HG03520 (cell line): ENCODE results near the gene QPCT.
"Not testable (repeated sequence)": the region's sequence is repeated elsewhere in the genome, so short reads cannot be mapped to it uniquely, and the experiment has no call there.

Source experiments
- ATAC-seq: cut with Tn5 transposase; IDR thresholded peaks from one replicate; pipeline ENCODE4 v1.9.1; 2021; ENCODE audit warnings: mild to moderate bottlenecking, moderate library complexity; ENCODE audit not compliant: unreplicated experiment

QPCT gene

GRCh38 chr2:37389395-37389794 is 45.0 kb downstream of the QPCT start:
- ATAC-seq, result no peak

GRCh38 chr2:37389989-37390765 is 45.7 kb downstream of the QPCT start:
- peak; percentile 90 for ATAC-seq

- no peak for ATAC-seq
These were observed 46.3 kb downstream of the QPCT start for GRCh38 chr2:37390777-37391176.

GRCh38 chr2:37391711-37392110 is 47.3 kb downstream of the QPCT start:
- ATAC-seq, result no peak

GRCh38 chr2:37392428-37392827 is 48.0 kb downstream of the QPCT start:
- ATAC-seq, result no peak

- ATAC-seq, result no peak
These were observed 49.8 kb downstream of the QPCT start for GRCh38 chr2:37394263-37394662.

GRCh38 chr2:37394796-37395555 is 50.5 kb downstream of the QPCT start:
- ATAC-seq, result no peak

- no peak for ATAC-seq
These were observed 52.6 kb downstream of the QPCT start for GRCh38 chr2:37396890-37397565.

GRCh38 chr2:37398990-37399389 is 54.6 kb downstream of the QPCT start:
- ATAC-seq, result no peak

- ATAC-seq, result no peak
These were observed 55.6 kb downstream of the QPCT start for GRCh38 chr2:37400041-37400440.

- no peak for ATAC-seq
These were observed 58.2 kb downstream of the QPCT start for GRCh38 chr2:37402636-37403035.

GRCh38 chr2:37405781-37406180 is 61.4 kb downstream of the QPCT start:
- ATAC-seq, result no peak

GRCh38 chr2:37412231-37412630 is 67.8 kb downstream of the QPCT start:
- no peak for ATAC-seq

- not testable (repeated sequence) for ATAC-seq
These were observed 69.6 kb downstream of the QPCT start for GRCh38 chr2:37413911-37414469.

GRCh38 chr2:37414470-37414949 is 70.1 kb downstream of the QPCT start:
- no peak for ATAC-seq

- ATAC-seq, result no peak
These were observed 70.8 kb downstream of the QPCT start for GRCh38 chr2:37415128-37415820.

- ATAC-seq, result no peak
These were observed 72.9 kb downstream of the QPCT start for GRCh38 chr2:37417321-37417720.

- no peak for ATAC-seq
These were observed 74.5 kb downstream of the QPCT start for GRCh38 chr2:37418956-37419355.

GRCh38 chr2:37421686-37422085 is 77.3 kb downstream of the QPCT start:
- ATAC-seq, result no peak

GRCh38 chr2:37422816-37423215 is 78.4 kb downstream of the QPCT start:
- no peak for ATAC-seq
